ENCODE results near the gene TMEM245.

TMEM245 gene

DNA sequence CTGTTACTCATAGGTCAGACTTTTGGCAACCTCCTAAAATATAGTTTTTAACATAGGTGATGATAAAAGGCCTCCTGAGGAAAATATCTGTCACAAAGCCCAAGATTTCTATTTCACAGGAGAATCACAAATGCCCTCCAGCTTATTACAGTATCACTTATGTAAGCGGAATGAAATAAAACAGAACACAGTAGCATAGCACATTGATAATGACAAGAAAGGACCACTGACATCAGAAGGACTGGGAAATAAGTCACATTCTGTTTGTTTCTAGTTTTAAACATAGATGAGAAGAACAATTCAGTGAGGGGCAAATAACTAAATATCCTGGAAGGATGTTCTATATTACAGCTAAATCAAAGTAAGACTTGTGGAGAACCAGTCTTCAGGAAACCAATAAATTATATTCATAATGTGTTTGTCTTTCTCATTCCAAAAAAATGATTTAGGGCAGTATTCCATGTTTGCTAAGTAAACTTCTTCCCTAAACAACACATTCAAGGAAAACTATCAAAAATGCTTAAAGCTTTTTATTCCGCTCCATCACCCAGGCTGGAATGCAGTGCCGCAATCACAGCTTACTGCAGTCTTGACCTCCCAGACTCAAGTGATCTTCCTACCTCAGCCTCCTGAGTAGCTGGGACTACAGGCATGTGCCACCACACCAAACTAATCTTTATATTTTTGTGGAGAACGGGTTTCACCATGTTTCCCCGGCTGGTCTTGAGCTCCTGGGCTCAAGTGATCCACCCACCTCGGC lies 85.6 kb downstream of the TMEM245 start:
- Histone ChIP-seq H2AFZ (no peak overlapping the region), H3K4me1 (no peaks in the 10 kb centered on the region), H3K79me2 (no peaks in the 10 kb centered on the region), H3K9me3 (ENCODE audit: control insufficient read depth, low read length) (no peaks in the 10 kb centered on the region), H3K27ac (no peak overlapping the region), H3K36me3 (ENCODE audit: control insufficient read depth, insufficient read depth, low read length) (no peaks in the 10 kb centered on the region), H3K4me3 (ENCODE audit: low read depth, low read length) (no peak overlapping the region), H3K27me3 (ENCODE audit: control insufficient read depth, insufficient read depth, low read length) (no peaks in the 10 kb centered on the region), H3K4me2 (ENCODE audit: low read length) (no peak overlapping the region), H3K9ac (no peak overlapping the region)
- TF ChIP-seq CTCF (IDR thresholded peaks at IDR 0.05): no peak

DNA sequence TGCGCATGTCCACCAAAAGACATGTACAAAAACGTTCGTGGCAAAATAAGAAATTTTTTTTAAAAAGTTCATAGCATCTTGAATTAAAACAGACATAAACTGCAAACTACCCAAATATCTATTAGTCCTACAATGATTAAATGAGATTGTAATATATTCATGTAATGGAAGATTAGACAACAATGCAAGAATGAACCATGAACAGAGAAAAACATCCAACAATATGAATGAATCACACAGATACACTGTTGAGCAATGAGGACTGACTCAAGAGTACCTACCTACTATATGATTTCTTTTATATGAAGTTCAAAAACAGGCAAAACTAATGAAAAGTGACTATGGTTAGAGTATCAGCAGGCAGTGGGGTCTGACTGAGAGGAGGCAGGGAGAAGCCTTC lies 88.5 kb downstream of the TMEM245 start:
- Histone ChIP-seq H3K27me3 (ENCODE audit: control insufficient read depth, insufficient read depth, low read length) (no peaks in the 10 kb centered on the region), H3K36me3 (ENCODE audit: control insufficient read depth, insufficient read depth, low read length) (no peaks in the 10 kb centered on the region), H3K9ac (no peak overlapping the region), H3K4me3 (ENCODE audit: low read depth, low read length) (no peak overlapping the region), H3K79me2 (no peaks in the 10 kb centered on the region), H3K4me1 (no peaks in the 10 kb centered on the region), H2AFZ (no peak overlapping the region), H3K9me3 (ENCODE audit: control insufficient read depth, low read length) (no peaks in the 10 kb centered on the region), H3K27ac (no peak overlapping the region), H3K4me2 (ENCODE audit: low read length) (no peak overlapping the region)
- no peak for TF ChIP-seq CTCF (IDR thresholded peaks at IDR 0.05)

DNA sequence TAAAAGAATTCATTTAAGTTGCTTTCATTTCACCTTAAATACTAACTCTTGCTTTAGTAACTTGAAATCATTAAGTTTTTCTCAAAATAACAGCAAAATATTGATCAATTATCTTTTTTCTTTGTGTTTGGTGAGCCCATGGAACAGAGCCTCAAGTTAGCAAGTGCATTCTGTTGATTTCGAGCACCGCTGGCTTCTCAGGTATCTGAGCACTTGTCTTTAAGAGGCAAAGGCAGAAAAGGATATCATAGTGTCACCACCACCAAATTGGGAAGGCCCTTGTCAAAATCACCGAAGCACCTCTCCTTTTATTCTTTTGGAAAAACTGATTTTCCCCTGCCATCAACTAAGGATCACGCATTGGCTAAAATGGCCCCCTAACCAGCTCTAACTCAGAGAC lies 89.3 kb downstream of the TMEM245 start:
- Histone ChIP-seq H3K4me3 (ENCODE audit: low read depth, low read length) (no peak overlapping the region), H3K27me3 (ENCODE audit: control insufficient read depth, insufficient read depth, low read length) (no peaks in the 10 kb centered on the region), H3K9me3 (ENCODE audit: control insufficient read depth, low read length) (no peaks in the 10 kb centered on the region), H3K27ac (no peak overlapping the region), H2AFZ (no peak overlapping the region), H3K4me1 (no peaks in the 10 kb centered on the region), H3K4me2 (ENCODE audit: low read length) (no peak overlapping the region), H3K9ac (no peak overlapping the region), H3K79me2 (no peaks in the 10 kb centered on the region), H3K36me3 (ENCODE audit: control insufficient read depth, insufficient read depth, low read length) (no peaks in the 10 kb centered on the region)
- TF ChIP-seq CTCF (IDR thresholded peaks at IDR 0.05): no peak

- Histone ChIP-seq H3K27me3 (ENCODE audit: control insufficient read depth, insufficient read depth, low read length) (no peaks in the 10 kb centered on the region), H3K4me3 (ENCODE audit: low read depth, low read length) (no peak overlapping the region), H2AFZ (no peak overlapping the region), H3K79me2 (no peaks in the 10 kb centered on the region), H3K9me3 (ENCODE audit: control insufficient read depth, low read length) (no peaks in the 10 kb centered on the region), H3K9ac (no peak overlapping the region), H3K36me3 (ENCODE audit: control insufficient read depth, insufficient read depth, low read length) (no peaks in the 10 kb centered on the region), H3K27ac (no peak overlapping the region), H3K4me2 (ENCODE audit: low read length) (no peak overlapping the region), H3K4me1 (no peaks in the 10 kb centered on the region)
- TF ChIP-seq CTCF (IDR thresholded peaks at IDR 0.05): no peak
These were observed 91.3 kb downstream of the TMEM245 start for GRCh38 chr9:109028457-109028856.

GRCh38 chr9:109027176-109027575 lies 92.6 kb downstream of the TMEM245 start:
- H3K9ac ChIP-seq: no peak overlapping the region
- no peaks in the 10 kb centered on the region for H3K79me2 ChIP-seq
- no peak overlapping the region for H3K4me3 ChIP-seq (ENCODE audit: low read depth, low read length)
- no peak overlapping the region for H3K4me2 ChIP-seq (ENCODE audit: low read length)
- H3K27me3 ChIP-seq (ENCODE audit: control insufficient read depth, insufficient read depth, low read length): no peaks in the 10 kb centered on the region
- TF ChIP-seq CTCF (IDR thresholded peaks at IDR 0.05): no peak
- H2AFZ ChIP-seq: no peak overlapping the region
- H3K27ac ChIP-seq: no peak overlapping the region
- no peaks in the 10 kb centered on the region for H3K36me3 ChIP-seq (ENCODE audit: control insufficient read depth, insufficient read depth, low read length)
- peaks cover 3% of the 10 kb centered on the region for H3K4me1 ChIP-seq
- H3K9me3 ChIP-seq (ENCODE audit: control insufficient read depth, low read length): no peaks in the 10 kb centered on the region
